H1 (cell line): ENCODE results near the gene C4orf46. TPM values are rescaled to one million over a fixed set of nuclear protein-coding genes. Genes with fewer than 3 reads are reported as not detected.

Experiments
- E2F6 ChIP-seq: IDR thresholded peaks from 2 replicates; pipeline ENCODE4 v1.6.1; 2012; ENCODE audit warnings: inconsistent platforms
- EP300 ChIP-seq, 2 experiments: IDR thresholded peaks; 1 replicate in 1 of 2; 2 replicates in 1 of 2; pipeline ENCODE4 v1.6.1; 2011 to 2012; ENCODE audit warnings: low read depth in 2 of 2, low read length in 2 of 2, mild to moderate bottlenecking in 2 of 2, borderline replicate concordance in 1 of 2, inconsistent platforms in 1 of 2, moderate library complexity in 1 of 2
- EZH2 ChIP-seq: fragments of 200-600 bp; sonication (generic); IDR thresholded peaks from 2 replicates; pipeline ENCODE4 v1.7.1; 2012; ENCODE audit warnings: low read depth, mild to moderate bottlenecking, moderate library complexity, low read length, inconsistent platforms; ENCODE audit not compliant: severe bottlenecking
- GABPA ChIP-seq: IDR thresholded peaks from 2 replicates; pipeline ENCODE4 v1.6.1; 2011; ENCODE audit warnings: mild to moderate bottlenecking, low read length, moderate library complexity, borderline replicate concordance; ENCODE audit not compliant: insufficient read depth
- RBBP5 ChIP-seq: IDR thresholded peaks from 2 replicates; pipeline ENCODE4 v1.7.1; 2012; ENCODE audit warnings: low read depth, mild to moderate bottlenecking, inconsistent platforms, low read length, moderate library complexity, borderline replicate concordance
- RFX5 ChIP-seq: IDR thresholded peaks from 2 replicates; pipeline ENCODE4 v1.6.1; 2011; ENCODE audit warnings: low read depth, low read length, improper control_type of control experiment, borderline replicate concordance
- TEAD4 ChIP-seq: IDR thresholded peaks from 2 replicates; pipeline ENCODE4 v1.6.1; 2012; ENCODE audit warnings: low read depth, low read length, inconsistent platforms, mixed read lengths
- polyA plus RNA-seq, 7 experiments: library from polyadenylated mRNA; depleted of rRNA in 3 of 7; stranded (reverse) in 5 of 7; unstranded in 2 of 7; fragments of >200 nt in 5 of 7; fragments of 200-250 nt in 2 of 7; gene quantifications; 1 replicate in 5 of 7; 2 replicates in 1 of 7; 4 replicates in 1 of 7; pipeline versions ENCODE4 v1.2.1 to v1.2.3, GENCODE V29; 2011 to 2013; ENCODE audit warnings: missing spikeins in 2 of 7, mixed read lengths in 2 of 7
- total RNA-seq: library from RNA; stranded (reverse); fragmentation: NEBNext Ultra II Directional; extraction: Animal tissue kit (Norgen Biotek cat#: 25700); gene quantifications from 2 replicates; pipeline ENCODE4 v1.2.1, GENCODE V29; 2021

Gene C4orf46
- total and polyA plus RNA-seq, 2 of the 8 experiments (the other 6 are each of a cell fraction or from before 2014, with no cell fraction given) = 19.8 to 28.6 TPM

DNA sequence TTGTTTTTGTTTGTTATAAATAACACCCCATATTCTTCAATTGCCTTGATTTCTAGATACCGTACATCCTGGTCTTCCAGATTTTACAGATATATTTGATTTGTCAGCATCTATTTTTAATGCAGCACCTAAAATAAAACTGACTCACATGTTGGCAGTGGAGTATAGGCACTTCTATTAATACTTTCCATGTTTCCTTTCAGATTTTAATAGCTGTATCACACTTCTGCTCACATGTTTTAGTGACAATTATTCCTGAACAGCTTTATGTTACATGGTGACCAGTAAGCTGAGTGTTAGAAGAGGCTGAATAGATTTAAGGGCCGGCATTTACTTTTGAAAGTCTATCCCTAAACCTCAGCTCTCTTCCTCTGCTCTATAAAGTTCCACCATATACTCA lies 46.1 kb downstream of the C4orf46 start (continued):
- TF ChIP-seq EP300 (IDR thresholded peaks at IDR 0.05; ENCODE audit: borderline replicate concordance in 1 of 2, low read depth in 2 of 2, low read length in 2 of 2) = no peak
- no peak for TF ChIP-seq EZH2
- no peak for TF ChIP-seq E2F6
- TF ChIP-seq GABPA = no peak
- no peak for TF ChIP-seq RBBP5
- no peak for TF ChIP-seq TEAD4
- no peak for TF ChIP-seq RFX5
